ENCODE data around the gene GRK5.
A peak's percentile ranks its signal among the peaks of the same experiment; 100 is the strongest.

Gene GRK5

GRCh38 chr10:119302591-119303253 lies 95.4 kb downstream of the GRK5 start:
- DNase-seq, result no peak

GRCh38 chr10:119303886-119304285 lies 96.5 kb downstream of the GRK5 start:
- DNase-seq, result no peak

- DNase-seq, result no peak
Observed at GRCh38 chr10:119304541-119304940, 97.2 kb downstream of the GRK5 start.

- DNase-seq, result peak; percentile 85
Observed at GRCh38 chr10:119305860-119306513, 98.6 kb downstream of the GRK5 start.

GRCh38 chr10:119306514-119306951 lies 99.2 kb downstream of the GRK5 start:
- peak; percentile 68 for DNase-seq

GRCh38 chr10:119306986-119307392 lies 99.6 kb downstream of the GRK5 start:
- DNase-seq, result no peak

- DNase-seq, result no peak
Observed at GRCh38 chr10:119308089-119308488, 100.7 kb downstream of the GRK5 start.

- no peak for DNase-seq
Observed at GRCh38 chr10:119308551-119309422, 101.4 kb downstream of the GRK5 start.

- DNase-seq, result no peak
Observed at GRCh38 chr10:119309423-119309770, 102.0 kb downstream of the GRK5 start.

GRCh38 chr10:119310806-119311205 lies 103.4 kb downstream of the GRK5 start:
- DNase-seq, result no peak

- no peak for DNase-seq
Observed at GRCh38 chr10:119312241-119312640, 104.9 kb downstream of the GRK5 start.

- no peak for DNase-seq
Observed at GRCh38 chr10:119313024-119313423, 105.7 kb downstream of the GRK5 start.

GRCh38 chr10:119313644-119314043 lies 106.3 kb downstream of the GRK5 start:
- DNase-seq, result peak; percentile 37

- DNase-seq, result no peak
Observed at GRCh38 chr10:119314061-119314460, 106.7 kb downstream of the GRK5 start.

- no peak for DNase-seq
Observed at GRCh38 chr10:119314486-119314885, 107.1 kb downstream of the GRK5 start.

GRCh38 chr10:119315128-119316001 lies 108.0 kb downstream of the GRK5 start:
- peak; percentile 79 for DNase-seq

- no peak for DNase-seq
Observed at GRCh38 chr10:119316002-119316358, 108.6 kb downstream of the GRK5 start.

GRCh38 chr10:119316729-119317097 lies 109.3 kb downstream of the GRK5 start:
- no peak for DNase-seq

- no peak for DNase-seq
Observed at GRCh38 chr10:119318411-119319160, 111.2 kb downstream of the GRK5 start.

- DNase-seq, result no peak
Observed at GRCh38 chr10:119319161-119319919, 112.0 kb downstream of the GRK5 start.

- DNase-seq, result no peak
Observed at GRCh38 chr10:119319920-119320258, 112.5 kb downstream of the GRK5 start.
